SK-N-MC (cell line): Measurements from ENCODE around the gene SMTNL1.

ENCODE experiments used
- EZH2 ChIP-seq: fragments of 200-600 bp; sonication (generic); IDR thresholded peaks from one replicate; pipeline ENCODE4 v1.6.1; 2017; ENCODE audit warnings: antibody characterized with exemption
- POLR2AphosphoS5 ChIP-seq: IDR thresholded peaks from 2 replicates; pipeline ENCODE4 v1.6.1; 2012; ENCODE audit warnings: mild to moderate bottlenecking, low read depth, low read length, borderline replicate concordance

- TF ChIP-seq POLR2AphosphoS5 (no peak), EZH2 (no peak)
These were observed 49.3 kb upstream of the SMTNL1 start for GRCh38 chr11:57487920-57488659.
